Stimulated activated CD4-positive, alpha-beta T cell treated with anti-CD3 and anti-CD28 coated beads, TNF-alpha, amount 100 ng/mL, for 1 hour (primary cell): ENCODE data around the gene LRRC73.
"Not testable (repeated sequence)": the region's sequence is repeated elsewhere in the genome, so short reads cannot be mapped to it uniquely, and the experiment has no call there.

Source experiments
- DNase-seq, 3 donors: peaks; one replicate each; pipeline ENCODE4 v3.0.0-alpha.2; 2020; ENCODE audit warnings: low read depth in 3 of 3, low spot score in 1 of 3

LRRC73 gene

GRCh38 chr6:43467265-43467664, 42.9 kb downstream of the LRRC73 start:
- not testable (repeated sequence) for DNase-seq

- no peak for DNase-seq
These were observed 44.2 kb downstream of the LRRC73 start for GRCh38 chr6:43465948-43466347.

GRCh38 chr6:43464337-43464736, 45.8 kb downstream of the LRRC73 start:
- DNase-seq: no peak

GRCh38 chr6:43461936-43462335, 48.2 kb downstream of the LRRC73 start:
- DNase-seq: no peak

GRCh38 chr6:43460032-43460431, 50.1 kb downstream of the LRRC73 start:
- no peak for DNase-seq

- no peak for DNase-seq
These were observed 50.6 kb downstream of the LRRC73 start for GRCh38 chr6:43459535-43459934.

GRCh38 chr6:43458154-43458553, 52.0 kb downstream of the LRRC73 start:
- DNase-seq: not testable (repeated sequence)

GRCh38 chr6:43457643-43458042, 52.5 kb downstream of the LRRC73 start:
- DNase-seq: no peak
